Right lobe of liver (tissue), 6 donors: Measurements from ENCODE around the gene MTHFS. TPM values are rescaled to one million over a fixed set of nuclear protein-coding genes. Genes with fewer than 3 reads are reported as not detected.
"Not testable (repeated sequence)": the region's sequence is repeated elsewhere in the genome, so short reads cannot be mapped to it uniquely, and the experiment has no call there.

Experiments used
- ATAC-seq, 4 donors: fragments of 200-7000 bp; cut with Tn5 transposase; one replicate each; pipeline ENCODE4 v1.9.1; 2020; ENCODE audit warnings: mild to moderate bottlenecking in 4 of 4, moderate library complexity in 4 of 4
- DNase-seq, 3 donors: peaks; one replicate each; pipeline ENCODE4 v3.0.0-alpha.2; 2020
- H3K27ac ChIP-seq, 3 donors: fragments of 200-600 bp; one replicate each; pipeline ENCODE4 v1.8.0; 2022
- H3K27me3 ChIP-seq, 2 donors: fragments of 200-600 bp; one replicate each; pipeline ENCODE4 v1.8.0; 2022
- H3K36me3 ChIP-seq, 4 donors: fragments of 200-600 bp; sonication (generic) in 1 of 4; one replicate each; pipeline versions ENCODE4 v1.5.1 to v1.8.0; 2017 to 2022; ENCODE audit warnings: control low read depth in 1 of 4
- H3K4me1 ChIP-seq, 4 donors: fragments of 200-600 bp; sonication (generic) in 1 of 4; one replicate each; pipeline versions ENCODE4 v1.5.1 to v1.8.0; 2017 to 2022; ENCODE audit warnings: control low read depth in 1 of 4
- H3K4me3 ChIP-seq, 3 donors: fragments of 200-600 bp; one replicate each; pipeline ENCODE4 v1.8.0; 2022
- H3K9me3 ChIP-seq, 4 donors: fragments of 200-600 bp; sonication (generic) in 1 of 4; one replicate each; pipeline versions ENCODE4 v1.5.1 to v1.8.0; 2017 to 2022; ENCODE audit warnings: control low read depth in 1 of 4
- CTCF ChIP-seq, 4 donors: fragments of 200-600 bp in 3 of 4; fragments of 450-650 bp in 1 of 4; IDR thresholded peaks; one replicate each; pipeline versions ENCODE4 v1.5.1 to v1.8.0; 2016 to 2022; ENCODE audit warnings: antibody characterized with exemption in 4 of 4, mild to moderate bottlenecking in 2 of 4
- POLR2A ChIP-seq: fragments of 450-650 bp; IDR thresholded peaks from one replicate; pipeline ENCODE4 v1.6.1; 2017; ENCODE audit warnings: antibody characterized with exemption, mild to moderate bottlenecking
- WGBS: methylation state at CpG from one replicate; pipeline ENCODE4 v1.1.6; 2018; ENCODE audit warnings: low coverage, low lambda C conversion rate; ENCODE audit not compliant: insufficient coverage; ENCODE audit errors: missing lambda C conversion rate; 5-methylcytosine and 5-hydroxymethylcytosine counted together
- intact Hi-C, 2 donors: fragments of 100-400 bp; cut with DNase I; formaldehyde crosslinking; loops; one replicate each; pipeline versions ENCODE4 v1.11.2 to v1.14.1; 2022
- total RNA-seq, 6 experiments: library from RNA; depleted of rRNA in 2 of 6; stranded (reverse); fragments of >200 nt in 2 of 6; fragmentation: NEBNext Ultra II Directional in 3 of 6; extraction: Animal tissue kit (Norgen Biotek cat#: 25700) in 3 of 6; gene quantifications; one replicate each; pipeline versions ENCODE4 v1.1.0 to v1.2.4, GENCODE V29; 2016 to 2023
- donor health status: DM: no; HTN: yes; CAD: no.
- donor health status: DM: no; HTN: no; CAD: no.
- donor health status: DM: no; HTN: no; CAD: no.
- donor health status: DM: no; HTN: yes; CAD: no.
- donor health status: DM: no; HTN: yes; CAD: no.

MTHFS gene
- total RNA-seq, 6 experiments from 2014 or later, result 82.7 to 186 (median 158) TPM

GRCh38 chr15:79904271-79904670 lies 7.5 kb upstream of the MTHFS start:
- no peak overlapping the region for H3K27ac ChIP-seq
- 73% methylated on average over 4 of the region's 4 CpGs for WGBS
- intact Hi-C loops, result no loop called here
- no peaks in the 10 kb centered on the region for H3K9me3 ChIP-seq
- H3K27me3 ChIP-seq, result no peaks in the 10 kb centered on the region
- H3K4me3 ChIP-seq, result no peak overlapping the region
- no peak for DNase-seq
- no peak for ATAC-seq
- TF ChIP-seq POLR2A (no peak), CTCF (IDR thresholded peaks at IDR 0.05) (no peak)
- peaks cover 0 to 10% (median 4%) of the 10 kb centered on the region in 4 donors for H3K4me1 ChIP-seq
- H3K36me3 ChIP-seq, result no peaks in the 10 kb centered on the region

- TF ChIP-seq CTCF (IDR thresholded peaks at IDR 0.05) (no peak), POLR2A (no peak)
- intact Hi-C loops, result no loop called here
- Histone ChIP-seq H3K36me3 (no peaks in the 10 kb centered on the region), H3K4me1 (peaks cover 0 to 13% (median 6%) of the 10 kb centered on the region in 4 donors), H3K27me3 (no peaks in the 10 kb centered on the region), H3K9me3 (no peaks in the 10 kb centered on the region), H3K27ac (no peak overlapping the region), H3K4me3 (no peak overlapping the region)
- no peak for ATAC-seq
- 89% methylated on average over 1 of the region's 1 CpG for WGBS
- no peak for DNase-seq
Observed at GRCh38 chr15:79903626-79904025, 6.8 kb upstream of the MTHFS start.

- no peaks in the 10 kb centered on the region for H3K27me3 ChIP-seq
- intact Hi-C loops, result no loop called here
- WGBS, result 61% methylated on average over 2 of the region's 2 CpGs
- DNase-seq (no peak), ATAC-seq (no peak)
- no peaks in the 10 kb centered on the region for H3K9me3 ChIP-seq
- H3K4me1 ChIP-seq, result peaks cover 0 to 18% (median 8%) of the 10 kb centered on the region in 4 donors
- H3K4me3 ChIP-seq, result no peak overlapping the region
- H3K36me3 ChIP-seq, result no peaks in the 10 kb centered on the region
- H3K27ac ChIP-seq, result no peak overlapping the region
- no peak for TF ChIP-seq CTCF (IDR thresholded peaks at IDR 0.05)
- no peak for TF ChIP-seq POLR2A
Observed at GRCh38 chr15:79903144-79903543, 6.3 kb upstream of the MTHFS start.

- no peaks in the 10 kb centered on the region for H3K9me3 ChIP-seq
- H3K36me3 ChIP-seq, result no peaks in the 10 kb centered on the region
- no peak overlapping the region for H3K4me3 ChIP-seq
- TF ChIP-seq POLR2A (no peak), CTCF (IDR thresholded peaks at IDR 0.05) (no peak)
- intact Hi-C loops, result no loop called here
- H3K27me3 ChIP-seq, result no peaks in the 10 kb centered on the region
- peaks cover 0 to 26% (median 12%) of the 10 kb centered on the region in 4 donors for H3K4me1 ChIP-seq
- 65% methylated on average over 1 of the region's 1 CpG for WGBS
- no peak overlapping the region for H3K27ac ChIP-seq
- ATAC-seq (no peak), DNase-seq (no peak)
Observed at GRCh38 chr15:79901958-79902357, 5.1 kb upstream of the MTHFS start.

- H3K27me3 ChIP-seq, ATAC-seq, H3K9me3 ChIP-seq, H3K27ac ChIP-seq, H3K36me3 ChIP-seq, DNase-seq, H3K4me3 ChIP-seq, intact Hi-C loops: not testable (repeated sequence)
- peaks cover 0 to 26% (median 12%) of the 10 kb centered on the region in 4 donors for H3K4me1 ChIP-seq
- 95% methylated on average over 4 of the region's 4 CpGs for WGBS
Observed at GRCh38 chr15:79900818-79901378, 4.1 kb upstream of the MTHFS start.
